ENCODE measurements around the gene FAM107B.

GRCh38 chr10:14772399-14772798, 2.3 kb downstream of the FAM107B start:
- TF ChIP-seq POLR2A (IDR thresholded peaks at IDR 0.05; ENCODE audit: low read depth, low read length) (no peak), SPI1 (IDR thresholded peaks at IDR 0.05; ENCODE audit: low read depth, low read length) (no peak), POLR2AphosphoS5 (IDR thresholded peaks at IDR 0.05; ENCODE audit: low read depth, low read length) (no peak), TAF1 (IDR thresholded peaks at IDR 0.05; ENCODE audit: low read depth, low read length) (no peak)
